GM18858 (cell line): ENCODE data around the gene COQ4.
"Not testable (repeated sequence)": the region's sequence is repeated elsewhere in the genome, so short reads cannot be mapped to it uniquely, and the experiment has no call there.

Source experiments
- ATAC-seq: cut with Tn5 transposase; IDR thresholded peaks from one replicate; pipeline ENCODE4 v1.9.1; 2021; ENCODE audit not compliant: unreplicated experiment

The COQ4 gene

GRCh38 chr9:128322404-128323211, at the start of gene COQ4, which contains the start of gene TRUB2:
Gene COQ4 (plus strand): TSS chr9:128322839. CDS start chr9:128322859, 20 bp downstream.
Gene TRUB2 (minus strand): TSS chr9:128322447. CDS start chr9:128322408, 39 bp downstream.
- peak; percentile 48 for ATAC-seq

- ATAC-seq = no peak
Observed at GRCh38 chr9:128274245-128274644, 48.4 kb upstream of the COQ4 start.

GRCh38 chr9:128275198-128276007, 47.2 kb upstream of the COQ4 start, which contains the start of gene GOLGA2:
Gene GOLGA2 (minus strand): TSS chr9:128276007. CDS start chr9:128275976, 31 bp downstream.
- peak; percentile 21 for ATAC-seq

GRCh38 chr9:128276008-128276573, 46.5 kb upstream of the COQ4 start, which contains the start of gene SWI5:
Gene SWI5 (plus strand): TSS chr9:128276276.
- ATAC-seq = peak; percentile 89

- ATAC-seq = no peak
Observed at GRCh38 chr9:128276574-128277270, 45.9 kb upstream of the COQ4 start.

- not testable (repeated sequence) for ATAC-seq
Observed at GRCh38 chr9:128279088-128280073, 43.3 kb upstream of the COQ4 start.

- no peak for ATAC-seq
Observed at GRCh38 chr9:128280084-128280622, 42.5 kb upstream of the COQ4 start.

GRCh38 chr9:128282500-128282899, 40.1 kb upstream of the COQ4 start:
- ATAC-seq = no peak

- no peak for ATAC-seq
Observed at GRCh38 chr9:128285033-128285784, 37.4 kb upstream of the COQ4 start.

- no peak for ATAC-seq
Observed at GRCh38 chr9:128286440-128286839, 36.2 kb upstream of the COQ4 start.

GRCh38 chr9:128288273-128289004, 34.2 kb upstream of the COQ4 start:
- no peak for ATAC-seq

- ATAC-seq = no peak
Observed at GRCh38 chr9:128292009-128292408, 30.6 kb upstream of the COQ4 start.

- ATAC-seq = no peak
Observed at GRCh38 chr9:128293091-128293490, 29.5 kb upstream of the COQ4 start.

- ATAC-seq = no peak
Observed at GRCh38 chr9:128294142-128294541, 28.5 kb upstream of the COQ4 start.

GRCh38 chr9:128296340-128297220, 26.1 kb upstream of the COQ4 start:
- ATAC-seq = no peak

- no peak for ATAC-seq
Observed at GRCh38 chr9:128297221-128297773, 25.3 kb upstream of the COQ4 start.
